Right ventricle myocardium superior (tissue), 1 donor: ENCODE data around the gene MAGI2. TPM values are rescaled to one million over a fixed set of nuclear protein-coding genes. Genes with fewer than 3 reads are reported as not detected.
A peak's percentile ranks its signal among the peaks of the same experiment; 100 is the strongest.

ENCODE experiments used
- ATAC-seq: fragments of 200-7000 bp; cut with Tn5 transposase; one replicate; pipeline ENCODE4 v1.9.1; 2020; ENCODE audit warnings: mild to moderate bottlenecking; ENCODE audit not compliant: poor library complexity
- DNase-seq: peaks from one replicate; pipeline ENCODE4 v3.0.0-alpha.2; 2020
- intact Hi-C: fragments of 100-400 bp; cut with DNase I; formaldehyde crosslinking; loops from one replicate; pipeline ENCODE4 v1.11.2; 2022
- total RNA-seq: library from RNA; stranded (reverse); fragmentation: NEBNext Ultra II Directional; extraction: Animal tissue kit (Norgen Biotek cat#: 25700); gene quantifications from one replicate; pipeline ENCODE4 v1.2.1, GENCODE V29; 2021
- donor health status: DM: no; HTN: yes; CAD: no; lungs with severe emphysema.

MAGI2 gene
- total RNA-seq, 1 donor from 2014 or later, result 3.9 TPM

DNA sequence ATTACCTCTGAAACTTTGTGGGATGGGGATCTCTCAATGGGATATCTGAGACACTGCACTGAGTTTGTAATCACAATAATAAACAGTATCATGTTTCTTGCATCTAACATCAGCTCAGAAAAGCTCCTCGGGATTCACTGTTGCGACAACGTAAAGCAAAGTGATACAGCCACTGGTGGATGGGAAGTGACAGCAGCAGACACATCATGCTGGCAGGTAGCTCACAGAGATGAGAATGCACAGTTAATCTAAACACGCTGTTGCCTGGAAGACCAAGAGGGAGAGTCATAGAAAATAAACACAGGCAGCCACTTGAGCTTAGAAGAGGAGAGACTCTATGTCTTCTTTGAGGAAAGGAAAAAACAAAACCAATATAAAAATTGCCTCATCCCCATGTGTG, 513.8 kb downstream of the MAGI2 start:
- DNase-seq (no peak), ATAC-seq (no peak)
- intact Hi-C loops, result no loop called here

DNA sequence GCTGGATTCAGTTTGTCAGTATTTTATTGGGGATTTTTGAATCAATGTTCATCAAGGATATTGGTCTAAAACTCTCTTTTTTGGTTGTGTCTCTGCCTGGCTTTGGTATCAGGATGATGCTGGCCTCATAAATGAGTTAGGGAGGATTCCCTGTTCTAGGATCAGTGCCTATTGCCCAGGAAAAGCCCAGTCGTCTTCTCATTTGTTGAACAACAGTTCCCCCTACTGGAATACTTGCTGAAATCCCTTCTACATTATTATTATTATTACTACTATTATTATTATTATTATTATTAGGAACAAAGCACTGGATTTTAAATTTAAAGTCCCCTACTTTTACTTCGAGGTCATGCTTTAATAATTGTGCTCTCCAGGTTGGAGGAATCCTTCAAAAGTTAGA, 528.9 kb downstream of the MAGI2 start:
- DNase-seq (no peak), ATAC-seq (no peak)
- intact Hi-C loops, result loop anchor here (10.0 kb wide), 1 partner anchor 410 kb away; no protein-coding TSS in a partner anchor

DNA sequence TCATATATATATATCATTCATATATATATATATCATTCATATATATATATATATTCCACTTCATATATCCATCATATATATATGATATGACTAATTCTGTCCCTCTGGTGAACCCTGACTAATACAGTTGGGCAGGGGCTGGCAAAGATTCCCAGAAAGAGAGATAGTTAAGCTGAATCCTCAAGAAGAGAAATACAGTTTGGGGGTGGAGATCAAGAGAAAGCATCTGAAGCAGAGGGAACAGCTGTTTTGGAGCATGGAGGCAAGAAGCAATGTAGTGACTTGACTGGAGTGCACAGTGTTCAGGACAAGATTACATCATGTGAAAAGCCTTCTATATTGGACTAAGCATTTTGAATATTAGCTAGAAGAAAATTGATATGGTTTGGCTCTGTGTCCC, 540.7 kb downstream of the MAGI2 start:
- intact Hi-C loops, result no loop called here
- no peak for ATAC-seq
- DNase-seq, result no peak

DNA sequence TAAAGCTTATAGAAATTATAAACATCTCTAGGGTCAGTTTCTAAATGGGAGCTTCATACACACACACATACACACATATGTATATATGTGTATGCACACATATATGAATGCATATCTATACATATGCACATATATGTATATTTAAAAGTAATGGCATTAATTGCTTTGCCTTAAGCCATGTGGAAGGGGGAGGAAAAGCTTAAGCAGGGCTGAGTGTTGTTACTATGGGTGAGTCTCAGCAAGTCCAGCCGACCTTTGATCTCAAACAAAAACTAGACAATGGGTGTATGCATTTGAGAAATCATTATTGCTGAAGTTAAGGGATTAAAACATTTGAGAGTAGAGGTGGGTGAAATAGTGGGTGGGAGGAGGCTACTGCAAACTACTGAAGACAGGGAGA, 546.7 kb downstream of the MAGI2 start:
- DNase-seq (no peak), ATAC-seq (no peak)
- intact Hi-C loops, result no loop called here

DNA sequence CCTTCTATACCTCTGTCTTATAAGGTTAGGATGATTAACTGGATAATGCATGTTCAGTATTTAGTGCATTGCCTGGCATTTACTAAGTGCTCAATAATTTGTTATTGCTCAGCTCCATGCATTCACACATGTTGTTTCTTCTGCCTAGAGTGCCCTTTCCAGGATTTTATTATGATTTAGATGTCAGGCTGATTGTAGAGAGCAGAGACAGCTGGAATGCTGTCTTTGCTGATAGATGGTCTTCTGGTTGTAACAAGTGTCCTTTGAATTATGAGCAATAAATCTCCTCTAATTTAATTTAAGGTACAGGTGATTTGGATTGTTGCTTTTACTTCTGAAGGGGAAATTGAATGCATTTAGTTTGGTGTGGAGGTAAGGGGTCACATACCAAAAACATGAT, 548.0 kb downstream of the MAGI2 start:
- ATAC-seq (no peak), DNase-seq (no peak)
- intact Hi-C loops, result no loop called here

DNA sequence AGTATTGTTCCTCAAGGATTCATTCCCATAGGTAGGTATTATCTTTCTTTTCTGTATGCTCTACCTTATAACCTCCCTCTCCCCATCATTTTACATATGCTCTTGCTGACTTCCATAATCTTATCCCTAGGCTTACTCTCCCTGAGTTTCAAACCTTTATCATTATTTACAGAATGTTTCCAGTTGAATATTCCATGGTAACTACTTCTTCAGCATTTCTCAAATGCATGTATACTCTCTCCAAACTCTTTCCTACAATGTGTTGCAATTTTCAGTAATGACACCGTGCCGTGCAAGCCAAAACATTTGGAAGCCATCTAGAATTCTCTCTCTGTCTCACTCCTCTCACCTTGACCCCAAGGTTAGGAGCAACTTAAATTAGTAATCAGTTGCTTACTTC, 548.5 kb downstream of the MAGI2 start:
- ATAC-seq (no peak), DNase-seq (no peak)
- intact Hi-C loops, result no loop called here

DNA sequence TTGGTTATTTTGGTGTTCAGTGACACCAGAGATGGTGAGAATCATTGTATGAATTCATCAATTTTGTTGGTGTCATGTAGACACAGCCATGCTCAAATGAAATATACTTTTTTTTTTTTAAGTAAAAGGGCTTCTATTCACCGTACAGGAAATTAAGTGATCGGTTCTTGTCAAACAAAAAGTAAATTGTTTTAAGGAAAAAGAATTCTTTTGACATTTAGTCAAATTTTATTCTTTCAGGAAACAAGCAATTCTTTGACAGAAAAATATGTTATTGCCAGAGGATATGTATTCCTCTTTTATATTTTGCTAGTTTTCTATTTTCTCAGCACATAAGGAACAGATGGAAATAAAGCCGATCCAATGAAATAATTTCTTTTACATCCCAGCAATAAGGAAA, 551.9 kb downstream of the MAGI2 start:
- no peak for ATAC-seq
- DNase-seq, result no peak
- intact Hi-C loops, result no loop called here

DNA sequence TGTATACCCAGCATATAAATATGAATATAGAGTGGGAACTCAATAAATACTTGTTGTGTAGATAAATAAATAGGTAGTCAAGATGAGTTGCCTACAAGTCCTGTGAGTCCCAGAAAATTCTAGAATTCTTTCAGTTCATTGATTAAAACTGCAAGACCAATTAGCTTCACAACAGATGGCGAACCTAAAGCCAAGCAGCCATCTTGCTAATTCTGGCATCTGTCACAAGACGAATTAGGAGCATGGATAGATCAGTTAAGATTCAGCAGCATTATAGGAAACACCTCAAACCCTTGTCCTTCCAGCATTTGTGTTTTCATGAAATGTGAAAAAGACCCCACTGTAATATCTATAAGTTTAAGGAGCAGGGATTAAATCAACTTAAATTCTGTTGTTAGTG, 552.7 kb downstream of the MAGI2 start:
- intact Hi-C loops, result no loop called here
- ATAC-seq (no peak), DNase-seq (no peak)

DNA sequence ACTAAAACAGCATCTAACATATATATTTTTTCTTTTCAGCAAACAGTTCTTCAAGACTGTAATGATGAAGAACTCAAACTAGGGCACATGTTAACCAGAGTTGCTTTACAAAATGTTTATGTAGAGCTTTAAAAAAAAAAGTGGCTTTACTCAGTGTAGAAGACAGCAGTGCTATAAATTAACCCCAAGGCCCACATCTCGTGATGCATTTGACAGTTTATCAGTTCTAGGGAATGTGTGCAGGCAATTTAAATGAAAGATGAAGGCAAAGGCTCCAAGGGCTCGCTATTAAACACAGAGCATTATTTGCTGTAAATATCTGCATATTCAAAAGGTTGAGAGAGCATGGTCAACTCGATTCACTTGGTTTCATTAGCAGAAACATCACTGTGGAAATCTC, 558.1 kb downstream of the MAGI2 start:
- intact Hi-C loops, result no loop called here
- no peak for ATAC-seq

DNA sequence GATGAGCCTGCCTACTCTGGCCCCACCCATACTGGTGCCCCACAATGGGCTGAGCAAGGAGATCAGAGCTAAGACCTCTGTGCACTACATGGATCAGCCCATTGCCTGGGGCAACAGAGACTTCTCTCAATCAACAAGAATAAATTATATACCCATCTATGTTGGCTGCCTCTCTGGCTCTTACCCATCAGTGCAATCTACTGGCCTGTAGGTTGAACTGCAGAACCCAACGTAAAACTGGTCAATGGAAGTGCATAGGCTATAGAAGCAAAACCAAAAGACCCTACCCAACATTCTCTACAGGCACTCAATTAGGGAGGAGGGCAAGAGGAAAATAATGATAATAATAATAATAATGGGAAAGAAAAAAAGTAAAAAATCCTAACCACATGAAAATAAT, 574.3 kb downstream of the MAGI2 start:
- no peak for DNase-seq
- intact Hi-C loops, result no loop called here
- no peak for ATAC-seq

More for the DNA sequence above, 558.1 kb downstream of the MAGI2 start:
- no peak for DNase-seq

DNA sequence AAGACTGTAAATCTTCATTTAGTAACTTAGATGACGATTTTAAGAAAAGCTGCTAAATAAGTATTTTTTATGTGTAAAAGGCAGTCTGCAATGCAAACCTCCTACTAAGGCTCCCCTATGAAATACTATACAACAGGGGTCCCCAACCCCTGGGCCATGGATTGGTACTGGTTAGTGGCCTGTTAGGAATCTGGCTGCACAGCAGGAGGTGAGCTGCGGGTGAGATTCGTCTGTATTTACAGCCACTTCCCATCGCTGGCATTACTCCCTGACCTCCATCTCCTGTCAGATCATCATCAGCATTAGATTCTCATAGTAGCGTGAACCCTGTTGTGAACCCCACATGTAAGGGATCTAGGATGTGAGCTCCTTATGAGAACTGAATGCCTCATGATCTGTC, 580.4 kb downstream of the MAGI2 start:
- no peak for ATAC-seq
- DNase-seq, result no peak
- intact Hi-C loops, result no loop called here

DNA sequence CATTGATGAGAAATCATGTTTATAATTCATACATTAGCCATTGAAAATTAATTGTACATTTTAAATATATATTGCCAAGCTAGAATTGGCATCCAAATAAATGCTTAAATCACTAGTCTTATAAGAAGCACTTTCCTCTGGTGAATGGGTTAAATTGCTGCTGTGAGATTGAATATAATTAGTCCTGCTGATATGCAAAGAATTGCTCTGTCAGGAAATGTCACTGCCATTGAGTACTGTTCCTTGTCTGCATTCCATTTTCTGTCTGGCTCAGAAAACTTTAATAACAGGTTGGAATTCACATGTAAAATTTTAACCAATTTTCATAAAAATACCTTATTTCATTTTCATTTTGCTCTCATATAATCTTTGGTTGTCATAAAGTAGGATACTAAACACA, 589.1 kb downstream of the MAGI2 start:
- intact Hi-C loops, result loop anchor here (5.0 kb wide), 1 partner anchor 147 kb away; no protein-coding TSS in a partner anchor
- ATAC-seq, result peak; percentile 93
- no peak for DNase-seq

DNA sequence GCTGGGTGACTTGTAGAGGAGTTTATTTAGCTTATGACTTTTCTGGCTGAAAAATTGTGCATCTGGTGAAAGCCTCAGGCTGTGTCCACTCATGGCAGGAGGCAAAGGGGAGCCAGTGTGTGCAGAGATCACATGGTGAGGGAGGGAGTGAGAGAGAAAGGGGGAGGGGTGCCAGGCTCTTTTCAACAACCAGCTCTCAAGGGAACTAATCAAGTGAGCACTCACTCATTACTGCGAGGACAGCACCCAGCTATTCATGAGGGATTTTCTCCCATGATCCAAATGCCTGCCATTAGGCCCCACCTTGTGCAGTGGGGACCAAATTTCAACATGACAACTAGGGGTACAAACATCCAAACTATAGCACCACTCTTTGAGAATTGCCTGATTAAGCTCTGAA, 590.2 kb downstream of the MAGI2 start:
- no peak for DNase-seq
- ATAC-seq, result peak; percentile 89
- intact Hi-C loops, result loop anchor here (5.0 kb wide), 1 partner anchor 146 kb away; no protein-coding TSS in a partner anchor

DNA sequence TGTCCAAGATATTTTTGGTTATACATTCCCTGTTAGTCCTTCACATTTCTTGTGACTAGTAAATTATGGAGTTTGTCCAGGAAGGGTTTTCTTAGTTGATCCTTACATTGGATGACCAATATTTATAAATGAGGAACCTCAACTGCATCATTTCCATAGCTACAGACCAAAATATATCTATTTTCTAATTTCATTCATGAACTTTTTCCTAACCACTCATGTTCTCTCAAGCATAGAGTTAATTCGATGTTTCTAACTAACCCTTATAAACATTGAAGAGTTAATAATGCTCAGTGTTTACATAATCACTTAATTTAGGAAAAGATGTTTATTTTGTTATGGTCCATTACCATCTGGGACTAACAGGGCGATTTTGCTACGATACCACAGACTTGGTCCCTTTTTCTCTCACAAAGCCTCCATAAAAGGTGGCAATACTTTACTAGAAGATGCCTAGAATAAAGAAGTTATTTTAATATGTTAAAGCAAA, 591.0 kb downstream of the MAGI2 start:
- no peak for ATAC-seq
- DNase-seq, result no peak
- intact Hi-C loops, result loop anchor here (5.0 kb wide), 1 partner anchor 145 kb away; no protein-coding TSS in a partner anchor

DNA sequence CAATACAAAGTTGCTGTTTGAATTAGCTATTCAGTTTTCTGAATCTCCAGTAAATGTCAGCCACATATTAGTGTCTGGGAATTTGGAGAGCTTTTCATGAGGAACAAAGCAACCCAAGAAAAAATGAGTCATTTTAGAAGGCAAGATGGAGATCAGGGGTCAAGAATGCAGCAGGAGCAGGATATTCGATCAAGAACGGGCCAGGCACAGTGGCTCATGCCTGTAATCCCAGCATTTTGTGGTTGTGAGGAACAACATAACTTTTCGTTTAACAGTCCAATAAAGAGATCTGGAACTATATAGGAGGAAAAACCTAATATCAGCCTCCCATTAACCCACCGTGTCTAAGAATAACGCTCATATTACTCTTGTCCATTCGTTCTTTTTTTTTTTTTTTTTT, 600.5 kb downstream of the MAGI2 start:
- intact Hi-C loops, result no loop called here
- DNase-seq, result no peak
- no peak for ATAC-seq

DNA sequence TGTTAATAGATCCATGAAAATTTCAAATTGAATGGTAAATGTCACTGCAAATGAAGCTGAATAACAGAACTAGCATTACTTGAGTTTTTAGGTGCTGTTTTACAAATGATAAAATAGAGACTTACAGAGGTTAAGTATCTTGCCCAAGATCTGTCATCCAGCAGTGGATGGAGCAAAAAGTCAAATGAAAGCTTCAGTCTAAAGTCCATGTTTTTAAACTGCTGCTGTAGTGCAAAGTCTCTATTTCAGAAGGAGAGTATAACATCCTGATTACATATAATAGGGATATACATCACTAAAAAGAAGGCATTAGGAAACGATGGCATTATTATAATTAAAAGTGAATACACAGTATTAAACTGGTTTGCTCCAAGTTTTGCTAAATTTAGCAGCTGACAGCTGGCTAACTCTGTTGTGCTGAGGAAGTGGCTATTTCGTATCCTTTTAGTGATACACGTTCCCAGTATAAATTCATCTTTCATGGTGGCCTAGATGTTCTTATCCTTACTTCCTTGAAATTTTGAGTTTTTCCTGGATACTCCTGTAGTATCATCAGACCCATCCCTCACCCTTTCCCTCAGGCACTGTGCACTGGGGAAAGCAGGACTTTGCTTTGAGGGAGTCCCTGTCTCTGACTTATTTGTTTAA, 603.2 kb downstream of the MAGI2 start:
- intact Hi-C loops, result no loop called here
- DNase-seq (no peak), ATAC-seq (no peak)

DNA sequence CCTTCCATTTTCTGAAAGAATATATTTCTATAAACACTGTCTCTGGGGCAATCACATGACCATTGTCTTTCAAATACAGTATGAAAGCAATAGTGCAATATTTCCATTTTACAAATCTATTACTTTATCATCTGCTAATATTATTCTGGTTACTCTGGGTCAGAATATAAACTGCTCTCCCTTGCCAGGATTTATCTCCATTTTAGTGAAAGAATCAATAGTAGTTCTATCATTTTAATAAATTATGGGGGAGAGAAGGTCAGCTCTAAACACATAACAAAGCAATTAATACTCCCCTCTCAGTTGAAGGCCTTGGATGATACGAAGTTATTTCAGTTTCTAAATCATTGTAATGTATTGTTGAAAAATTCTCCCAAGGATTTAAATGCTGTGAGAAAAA, 608.3 kb downstream of the MAGI2 start:
- DNase-seq (no peak), ATAC-seq (no peak)
- intact Hi-C loops, result no loop called here

DNA sequence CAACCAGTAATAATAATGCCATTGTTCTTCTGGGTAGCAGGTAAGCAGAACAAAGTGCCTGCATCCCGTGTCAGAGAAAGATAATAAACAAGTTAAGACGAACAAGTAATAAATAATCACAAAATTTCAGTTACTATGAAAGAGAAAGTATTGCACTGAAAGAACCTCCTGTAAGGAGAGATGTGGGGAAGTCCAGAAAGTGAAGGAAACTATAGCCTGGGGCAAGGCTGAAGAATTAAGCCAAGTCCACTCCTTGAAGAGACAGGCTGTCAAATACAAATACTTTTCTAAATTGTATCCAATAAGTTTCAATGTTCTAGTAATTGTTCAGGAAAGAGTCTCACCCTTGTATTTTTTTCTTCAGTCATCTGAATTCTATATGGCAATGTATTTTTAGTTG, 611.4 kb downstream of the MAGI2 start:
- DNase-seq, result no peak
- ATAC-seq, result no peak
- intact Hi-C loops, result no loop called here

DNA sequence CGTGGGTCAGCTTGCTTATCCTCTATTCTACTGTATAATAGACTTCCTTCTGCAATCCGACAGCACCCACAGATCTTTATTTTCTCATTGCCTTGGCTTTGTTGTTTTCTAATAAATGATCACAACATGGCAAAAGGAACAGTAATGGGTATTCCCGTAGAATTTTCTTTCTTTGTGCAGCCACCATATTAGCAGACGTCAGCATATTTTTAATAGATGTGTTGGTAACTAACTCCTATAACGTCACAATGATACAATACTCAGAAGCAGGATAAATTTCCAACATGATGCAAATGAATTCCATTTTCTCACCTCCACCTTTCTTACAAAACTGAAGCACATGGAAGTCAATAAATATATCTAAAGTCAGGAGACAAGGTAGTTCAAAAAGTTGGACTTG, 617.6 kb downstream of the MAGI2 start:
- ATAC-seq (no peak), DNase-seq (no peak)
- intact Hi-C loops, result no loop called here

DNA sequence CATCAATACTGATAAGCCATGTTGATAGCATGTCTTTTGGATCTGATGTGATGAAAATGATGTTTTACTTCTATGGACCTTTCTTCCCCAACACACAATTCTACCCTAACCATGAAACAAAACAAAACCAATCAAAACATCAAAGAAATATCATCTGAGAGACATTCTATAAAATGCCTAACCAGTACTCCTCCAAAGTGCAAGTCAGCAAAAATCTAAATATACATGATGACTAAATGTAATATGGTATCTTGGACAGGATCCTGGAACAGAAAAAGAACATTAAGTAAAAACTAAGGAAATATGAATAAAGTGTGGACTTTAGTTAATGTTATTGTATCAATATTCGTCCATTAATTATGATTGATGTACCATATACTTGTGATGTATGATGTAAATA, 625.1 kb downstream of the MAGI2 start:
- DNase-seq (no peak), ATAC-seq (no peak)
- intact Hi-C loops, result no loop called here
